Testis (tissue), 3 donors: ENCODE data around the gene ECHS1. TPM values are rescaled to one million over a fixed set of nuclear protein-coding genes. Genes with fewer than 3 reads are reported as not detected.
A peak's percentile ranks its signal among the peaks of the same experiment; 100 is the strongest.

Experiments used
- DNase-seq: peaks from one replicate; pipeline ENCODE4 v3.0.0-alpha.2; 2019
- H3K27ac ChIP-seq, 2 donors: fragments of 200-600 bp; sonication (generic); one replicate each; pipeline ENCODE4 v1.5.1; 2019
- H3K27me3 ChIP-seq: fragments of 200-600 bp; sonication (generic); one replicate; pipeline ENCODE4 v1.5.1; 2019
- H3K36me3 ChIP-seq: fragments of 200-600 bp; sonication (generic); one replicate; pipeline ENCODE4 v1.5.1; 2017; ENCODE audit warnings: low read depth; ENCODE audit errors: missing control alignments
- H3K4me1 ChIP-seq: fragments of 200-600 bp; sonication (generic); one replicate; pipeline ENCODE4 v1.5.1; 2019
- H3K4me3 ChIP-seq, 2 donors: fragments of 200-600 bp; sonication (generic); one replicate each; pipeline ENCODE4 v1.5.1; 2017 to 2019
- H3K9me3 ChIP-seq: fragments of 200-600 bp; sonication (generic); one replicate; pipeline ENCODE4 v1.5.1; 2017
- POLR2A ChIP-seq: fragments of 450-650 bp; IDR thresholded peaks from one replicate; pipeline ENCODE4 v1.6.1; 2017; ENCODE audit warnings: antibody characterized with exemption, mild to moderate bottlenecking, moderate library complexity
- WGBS, 2 donors: methylation state at CpG; one replicate each; pipeline ENCODE4 v1.1.5; 2018; 5-methylcytosine and 5-hydroxymethylcytosine counted together
- intact Hi-C: fragments of 100-400 bp; cut with DNase I; formaldehyde crosslinking; loops from one replicate; pipeline ENCODE4 v1.15.1; 2023; ENCODE audit warnings: low total_unique reads
- polyA plus RNA-seq: library from polyadenylated mRNA; stranded (reverse); fragments of 350-450 nt; fragmentation: Illumina TruSeq; extraction: RNeasy Lipid Tissue Mini Kit (QIAGEN cat#74804); gene quantifications from one replicate; pipeline ENCODE4 v1.2.3, GENCODE V29; 2014; ENCODE audit warnings: low read depth, low replicate concordance; ENCODE audit not compliant: insufficient read depth
- total RNA-seq, 2 donors: library from RNA; depleted of rRNA; stranded (reverse); fragments of >200 nt; gene quantifications; one replicate each; pipeline ENCODE4 v1.2.3, GENCODE V29; 2016
- TF ChIP-seq, protein P1 (sequence below), 3 experiments: fragments of 450-650 bp in 2 of 3; fragments of 200-600 bp in 1 of 3; sonication (generic) in 1 of 3; IDR thresholded peaks; one replicate each; pipeline ENCODE4 v1.5.1; 2016 to 2019; ENCODE audit warnings: antibody characterized with exemption in 3 of 3, mild to moderate bottlenecking in 2 of 3, moderate library complexity in 1 of 3

ECHS1 gene
- total and polyA plus RNA-seq, 3 donors from 2014 or later, result 104 to 118 (median 118) TPM

DNA sequence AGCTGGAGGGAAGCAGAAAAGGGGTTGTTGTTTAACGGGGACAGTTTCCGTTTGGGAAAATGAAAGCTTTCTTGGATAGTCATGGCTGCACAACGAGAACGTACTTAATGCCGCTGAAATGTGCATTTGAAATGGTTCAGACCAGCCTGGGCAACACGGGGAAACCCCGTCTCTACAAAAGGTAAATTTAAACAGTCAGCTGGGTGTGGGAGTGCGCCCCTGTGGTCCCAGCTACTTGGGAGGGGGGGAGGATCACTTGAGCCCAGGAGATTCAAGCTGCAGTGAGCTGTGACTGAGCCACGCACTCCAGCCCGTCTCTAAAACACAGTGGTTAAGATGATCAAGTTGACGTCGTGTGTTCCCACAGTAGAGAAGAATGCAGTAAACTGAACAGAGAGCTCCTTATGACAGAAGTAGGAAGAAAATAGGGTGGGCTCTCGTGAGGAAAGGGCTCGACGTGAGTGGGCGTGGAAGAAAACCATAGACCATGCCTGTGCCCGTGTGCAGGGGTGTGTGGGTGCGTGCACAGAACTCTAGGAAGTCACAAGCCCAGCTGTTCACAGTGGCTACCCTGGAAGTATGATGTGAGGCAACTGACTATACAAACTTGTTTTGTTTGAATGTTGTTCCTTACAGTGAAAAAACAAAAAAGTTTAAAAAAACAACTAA, 11.2 kb downstream of the ECHS1 start:
- intact Hi-C loops, result no loop called here
- TF ChIP-seq POLR2A, result no peak
- TF ChIP-seq, protein P1, sequence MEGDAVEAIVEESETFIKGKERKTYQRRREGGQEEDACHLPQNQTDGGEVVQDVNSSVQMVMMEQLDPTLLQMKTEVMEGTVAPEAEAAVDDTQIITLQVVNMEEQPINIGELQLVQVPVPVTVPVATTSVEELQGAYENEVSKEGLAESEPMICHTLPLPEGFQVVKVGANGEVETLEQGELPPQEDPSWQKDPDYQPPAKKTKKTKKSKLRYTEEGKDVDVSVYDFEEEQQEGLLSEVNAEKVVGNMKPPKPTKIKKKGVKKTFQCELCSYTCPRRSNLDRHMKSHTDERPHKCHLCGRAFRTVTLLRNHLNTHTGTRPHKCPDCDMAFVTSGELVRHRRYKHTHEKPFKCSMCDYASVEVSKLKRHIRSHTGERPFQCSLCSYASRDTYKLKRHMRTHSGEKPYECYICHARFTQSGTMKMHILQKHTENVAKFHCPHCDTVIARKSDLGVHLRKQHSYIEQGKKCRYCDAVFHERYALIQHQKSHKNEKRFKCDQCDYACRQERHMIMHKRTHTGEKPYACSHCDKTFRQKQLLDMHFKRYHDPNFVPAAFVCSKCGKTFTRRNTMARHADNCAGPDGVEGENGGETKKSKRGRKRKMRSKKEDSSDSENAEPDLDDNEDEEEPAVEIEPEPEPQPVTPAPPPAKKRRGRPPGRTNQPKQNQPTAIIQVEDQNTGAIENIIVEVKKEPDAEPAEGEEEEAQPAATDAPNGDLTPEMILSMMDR (IDR thresholded peaks at IDR 0.05), result no peak
- 78 to 82% methylated on average over 18 of the region's 18 CpGs for WGBS, 2 donors
- no peak overlapping the region for H3K27ac ChIP-seq
- H3K9me3 ChIP-seq, result no peaks in the 10 kb centered on the region
- H3K4me1 ChIP-seq, result peaks cover 7% of the 10 kb centered on the region
- no peaks in the 10 kb centered on the region for H3K36me3 ChIP-seq
- no peak for DNase-seq
- H3K27me3 ChIP-seq, result no peaks in the 10 kb centered on the region
- no peak overlapping the region for H3K4me3 ChIP-seq

DNA sequence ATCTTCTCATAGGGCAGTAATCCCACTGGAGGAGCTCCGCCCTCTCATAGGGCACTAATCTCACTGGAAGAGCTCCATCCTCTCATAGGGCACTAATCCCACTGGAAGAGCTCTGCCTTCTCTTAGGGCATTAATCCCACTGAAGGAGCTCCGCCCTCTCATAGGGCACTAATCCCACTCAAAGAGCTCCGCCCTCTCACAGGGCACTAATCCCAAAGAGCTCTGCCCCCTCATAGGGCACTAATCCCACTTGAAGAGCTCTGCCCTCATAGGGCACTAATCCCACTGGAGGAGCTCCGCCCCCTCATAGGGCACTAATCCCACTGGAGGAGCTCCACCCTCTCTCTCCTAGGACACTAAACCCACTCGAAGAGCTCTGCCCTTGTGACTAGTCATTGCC, 11.9 kb downstream of the ECHS1 start:
- peaks cover 9% of the 10 kb centered on the region for H3K4me1 ChIP-seq
- 30 to 81% methylated on average over 1 to 5 of the region's 5 CpGs for WGBS, 2 donors
- no peak overlapping the region for H3K27ac ChIP-seq
- no peaks in the 10 kb centered on the region for H3K27me3 ChIP-seq
- DNase-seq, result no peak
- TF ChIP-seq, protein P1 (IDR thresholded peaks at IDR 0.05), result no peak
- no peak for TF ChIP-seq POLR2A
- no peak overlapping the region for H3K4me3 ChIP-seq
- intact Hi-C loops, result no loop called here
- no peaks in the 10 kb centered on the region for H3K36me3 ChIP-seq
- no peaks in the 10 kb centered on the region for H3K9me3 ChIP-seq

DNA sequence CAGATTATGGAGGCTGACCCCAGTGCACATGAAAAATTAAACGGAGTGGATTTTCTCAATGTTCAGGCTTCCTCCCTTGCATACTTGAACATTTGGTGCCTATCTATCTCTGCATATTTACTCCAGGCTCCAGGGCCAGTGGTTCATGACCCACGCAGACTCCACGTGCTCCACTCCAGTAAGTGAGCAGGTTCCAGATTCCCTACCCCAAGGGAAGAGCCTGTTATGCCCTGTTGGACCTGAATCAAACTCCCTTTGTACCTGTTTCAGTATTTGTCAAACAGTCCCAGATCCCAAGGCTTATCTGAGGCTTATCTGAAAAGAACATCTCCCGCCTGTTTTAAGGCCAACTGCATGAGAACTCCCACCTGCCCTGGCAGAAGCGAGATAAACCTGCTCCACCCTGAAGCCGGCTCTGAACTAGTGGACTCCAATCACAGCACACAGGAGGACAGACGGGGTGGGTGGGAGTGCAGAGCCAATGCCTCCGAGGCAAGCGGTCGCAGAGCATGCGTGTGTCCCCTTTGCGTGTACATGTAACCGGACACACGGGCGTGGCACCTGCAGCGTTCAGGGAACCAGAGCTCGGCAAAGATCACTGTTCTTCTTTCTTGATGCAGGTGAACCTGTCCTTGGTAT, 13.1 kb downstream of the ECHS1 start:
- no peaks in the 10 kb centered on the region for H3K36me3 ChIP-seq
- no peak overlapping the region for H3K27ac ChIP-seq
- TF ChIP-seq POLR2A, result no peak
- TF ChIP-seq, protein P1 (IDR thresholded peaks at IDR 0.05), result no peak
- DNase-seq, result no peak
- peaks cover 9% of the 10 kb centered on the region for H3K4me1 ChIP-seq
- WGBS, 2 donors, result 65 to 69% methylated on average over 17 of the region's 17 CpGs
- intact Hi-C loops, result no loop called here
- no peaks in the 10 kb centered on the region for H3K9me3 ChIP-seq
- H3K27me3 ChIP-seq, result no peaks in the 10 kb centered on the region
- no peak overlapping the region for H3K4me3 ChIP-seq

DNA sequence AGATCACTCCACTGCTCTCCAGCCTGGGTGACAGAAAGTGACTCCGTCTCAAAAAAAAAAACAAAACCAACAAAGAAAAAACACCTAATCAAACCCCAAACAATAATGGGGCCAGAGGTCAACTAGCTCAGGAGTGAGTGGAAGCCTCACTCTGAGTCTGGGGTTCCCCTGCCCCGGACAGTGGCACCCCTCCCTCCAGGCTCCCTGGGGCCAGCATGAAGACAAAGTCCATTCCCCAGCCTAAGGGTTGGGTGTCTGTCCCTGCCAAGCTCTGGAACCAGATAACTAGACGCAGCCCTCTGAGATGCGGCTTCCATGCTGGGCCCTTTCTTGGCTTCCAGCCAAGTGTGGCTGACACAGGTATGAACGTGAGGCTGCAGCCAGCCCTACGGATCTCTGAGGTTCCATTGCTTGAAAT, 13.6 kb downstream of the ECHS1 start:
- H3K27me3 ChIP-seq, result no peaks in the 10 kb centered on the region
- H3K4me1 ChIP-seq, result peaks cover 9% of the 10 kb centered on the region
- no peak overlapping the region for H3K4me3 ChIP-seq
- no peaks in the 10 kb centered on the region for H3K9me3 ChIP-seq
- DNase-seq, result peak; percentile 46
- TF ChIP-seq POLR2A, result no peak
- TF ChIP-seq, protein P1 (IDR thresholded peaks at IDR 0.05), result no peak
- H3K36me3 ChIP-seq, result no peaks in the 10 kb centered on the region
- WGBS, 2 donors, result 45 to 48% methylated on average over 4 to 6 of the region's 6 CpGs
- no peak overlapping the region for H3K27ac ChIP-seq
- intact Hi-C loops, result no loop called here

DNA sequence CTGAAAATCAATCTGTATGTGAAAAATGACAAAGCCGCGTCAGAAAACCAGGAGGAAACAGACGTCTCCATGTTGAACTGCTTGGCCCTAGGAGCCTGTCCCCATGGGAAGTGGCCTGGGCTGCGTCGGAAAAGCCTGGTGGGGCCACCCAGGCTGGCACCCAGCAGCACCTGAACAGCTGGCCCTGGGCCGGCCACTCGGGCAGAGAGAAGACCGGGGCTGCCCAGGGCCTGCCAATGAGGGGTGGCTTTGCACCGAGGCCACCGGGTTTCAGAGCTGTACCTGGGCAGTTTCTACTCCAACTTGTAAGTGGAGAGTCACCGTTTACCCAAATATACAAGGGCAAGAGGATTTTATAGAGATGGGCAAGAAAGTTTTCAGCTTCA, 14.2 kb downstream of the ECHS1 start:
- no peak for DNase-seq
- Histone ChIP-seq H3K9me3 (no peaks in the 10 kb centered on the region), H3K27me3 (no peaks in the 10 kb centered on the region), H3K36me3 (no peaks in the 10 kb centered on the region), H3K27ac (no peak overlapping the region), H3K4me3 (no peak overlapping the region), H3K4me1 (peaks cover 9% of the 10 kb centered on the region)
- intact Hi-C loops, result no loop called here
- TF ChIP-seq POLR2A, result no peak
- TF ChIP-seq, protein P1 (IDR thresholded peaks at IDR 0.05), result no peak
- 82 to 89% methylated on average over 8 to 11 of the region's 11 CpGs for WGBS, 2 donors
